AML-193 (cell line): ENCODE measurements around the gene GAB2.
"Not testable (repeated sequence)": the region's sequence is repeated elsewhere in the genome, so short reads cannot be mapped to it uniquely, and the experiment has no call there.

Experiments used
- DNase-seq, 2 experiments: peaks; one replicate each; lab custom pipeline; 2025; lab: John Stamatoyannopoulos, UW

The GAB2 gene

DNA sequence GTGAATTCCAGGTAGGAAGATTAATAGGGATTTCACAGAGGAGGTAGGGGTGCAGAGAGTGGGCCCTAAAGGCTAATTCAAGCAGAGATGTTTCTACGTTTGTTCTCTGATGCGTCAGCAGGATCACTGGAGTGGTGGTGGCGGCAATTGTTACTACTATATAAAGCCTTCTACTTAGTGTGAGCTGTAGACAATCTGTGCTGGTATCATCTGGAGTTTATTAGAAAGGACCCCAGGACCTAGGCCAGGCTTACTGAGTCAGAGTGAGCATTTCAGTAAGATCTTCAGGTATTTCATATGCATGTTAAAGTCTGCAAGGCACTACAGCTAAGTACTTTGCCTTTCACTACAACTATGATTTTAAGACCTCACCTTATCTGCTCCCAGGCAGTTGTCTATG, 169.4 kb downstream of the GAB2 start:
- DNase-seq: no peak

DNA sequence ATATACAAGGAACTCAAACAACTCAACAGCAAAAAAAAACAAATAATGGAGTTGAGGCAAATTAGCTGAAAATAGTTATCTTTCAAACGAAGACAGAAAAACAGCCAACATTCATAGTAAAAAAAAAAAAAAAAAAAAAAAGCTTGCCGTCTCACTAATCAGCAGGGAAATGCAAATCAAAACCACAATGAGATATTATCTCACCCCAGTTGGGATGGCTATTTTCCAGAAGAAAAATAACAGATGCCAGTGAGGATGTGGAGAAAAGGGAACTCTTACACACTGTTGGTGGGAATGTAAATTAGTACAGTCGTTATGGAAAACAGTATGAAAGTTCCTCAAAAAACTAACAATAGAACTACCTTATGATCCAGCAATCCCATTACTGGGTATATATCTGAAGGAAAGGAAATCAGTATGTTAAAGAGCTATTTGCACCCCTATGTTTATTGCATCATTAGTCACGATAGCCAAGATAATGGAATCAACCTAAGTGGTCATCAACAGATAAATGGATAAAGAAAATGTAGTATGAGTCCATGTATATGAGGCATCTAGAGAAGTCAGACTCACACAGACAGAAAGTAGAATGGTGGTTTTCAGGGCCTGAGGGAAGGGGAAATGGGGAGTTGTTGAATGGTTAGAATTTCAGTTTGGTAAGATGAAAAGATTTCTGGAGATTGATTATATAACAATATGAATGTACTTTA, 172.9 kb downstream of the GAB2 start:
- no peak for DNase-seq

DNA sequence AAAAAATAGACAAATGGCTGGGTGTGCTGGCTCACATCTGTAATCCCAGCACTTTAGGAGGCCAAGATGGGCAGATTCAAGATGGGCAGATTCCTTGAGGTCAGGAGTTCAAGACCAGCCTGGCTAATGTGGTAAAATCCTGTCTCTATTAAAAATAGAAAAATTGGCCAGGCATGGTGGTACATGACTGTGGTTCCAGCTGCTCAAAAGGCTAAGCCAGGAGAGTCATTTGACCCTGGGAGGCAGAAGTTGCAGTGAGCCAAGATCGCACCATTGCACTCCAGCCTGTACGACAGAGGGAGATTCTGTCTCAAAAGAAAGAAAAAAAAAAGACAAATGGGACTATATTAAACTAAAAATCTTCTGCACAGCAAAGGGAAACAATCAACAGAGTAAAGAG, 173.5 kb downstream of the GAB2 start:
- DNase-seq: no peak

DNA sequence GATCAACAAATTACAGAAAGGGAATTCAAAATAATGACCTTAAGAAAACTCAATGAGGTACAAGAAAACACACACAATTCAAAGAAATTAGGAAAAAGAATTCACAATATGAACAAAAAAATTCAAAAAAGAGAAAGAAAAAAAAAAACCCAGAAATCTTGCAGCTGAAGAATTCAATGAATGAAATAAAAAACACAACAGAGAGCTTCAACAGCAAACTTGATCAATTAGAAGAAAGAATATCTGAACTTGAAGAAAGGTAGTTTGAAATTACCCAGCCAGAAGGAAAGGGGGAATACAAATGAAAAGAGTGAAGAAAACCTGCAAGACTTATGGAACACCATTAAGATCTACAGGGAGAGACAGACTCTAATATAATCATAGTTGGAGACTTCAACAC, 176.1 kb downstream of the GAB2 start:
- no peak for DNase-seq

DNA sequence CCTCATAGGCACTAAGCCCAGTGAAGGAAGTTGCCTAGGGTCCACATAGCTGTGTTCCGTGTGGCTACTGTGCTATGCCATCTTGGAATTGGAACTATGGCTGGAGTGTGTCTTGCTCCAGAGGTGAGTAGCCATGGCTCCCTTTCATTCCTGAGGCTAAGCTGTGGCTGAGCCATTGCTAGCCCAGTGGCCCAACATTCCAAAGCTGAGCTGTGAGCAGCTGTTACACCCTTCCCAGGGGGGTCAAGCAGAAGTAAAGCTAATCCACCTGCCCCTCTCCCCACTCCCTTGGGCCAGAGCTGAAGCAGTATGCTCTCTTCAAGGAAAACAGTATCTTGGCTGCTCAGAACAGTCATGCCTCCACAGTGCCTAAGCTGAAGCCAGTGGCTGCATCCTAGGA, 177.8 kb downstream of the GAB2 start:
- DNase-seq: no peak

DNA sequence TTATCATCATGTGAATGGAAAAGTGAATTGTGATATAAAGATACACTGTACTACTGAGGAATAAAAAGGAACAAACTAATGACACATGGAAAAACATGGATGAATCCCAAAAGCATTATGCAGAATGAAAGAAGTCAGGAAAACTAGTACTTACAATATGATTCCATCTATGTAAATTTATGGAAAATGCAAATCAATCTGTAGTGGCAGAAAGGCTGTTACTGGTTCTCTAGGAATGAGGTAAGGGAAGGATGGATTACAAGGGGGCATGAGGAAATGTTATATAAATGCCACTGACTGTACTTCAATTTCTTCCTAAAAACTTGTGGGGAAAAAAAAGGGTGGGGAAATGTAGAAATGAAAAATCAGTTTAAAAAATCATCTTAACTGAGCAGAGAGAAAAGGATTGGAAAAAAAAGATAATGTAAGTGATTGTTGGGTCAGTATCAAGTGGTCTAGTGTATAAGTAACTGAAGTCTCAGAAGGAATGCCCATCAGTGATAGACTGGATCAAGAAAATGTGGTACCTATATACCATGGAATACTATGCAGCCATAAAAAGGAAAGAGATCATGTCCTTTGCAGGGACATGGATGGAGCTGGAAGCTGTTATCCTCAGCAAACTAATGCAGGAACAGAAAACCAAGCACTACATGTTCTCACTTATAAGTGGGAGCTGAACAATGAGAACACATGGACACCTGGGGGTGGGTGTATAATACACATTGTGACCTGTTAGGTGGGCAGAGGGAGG, 180.2 kb downstream of the GAB2 start:
- DNase-seq: no peak

DNA sequence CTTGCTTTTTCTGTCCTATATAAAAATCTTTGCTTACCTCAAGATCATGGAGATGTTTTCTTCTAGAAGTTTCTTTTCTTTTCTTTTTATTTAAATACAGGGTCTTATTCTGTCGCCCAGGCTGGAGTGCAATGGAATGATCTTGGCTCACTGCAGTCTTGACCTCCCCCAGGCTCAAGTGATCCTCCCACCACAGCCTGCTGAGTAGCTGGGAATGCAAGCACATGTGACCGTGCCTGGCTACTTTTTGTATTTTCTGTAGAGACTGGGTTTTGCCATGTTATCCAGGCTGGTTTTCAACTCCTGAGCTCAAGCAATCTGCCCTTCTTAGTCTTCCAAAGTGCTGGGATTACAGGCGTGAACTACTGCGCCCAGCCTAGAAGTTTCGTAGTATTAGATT, 183.6 kb downstream of the GAB2 start:
- no peak for DNase-seq

DNA sequence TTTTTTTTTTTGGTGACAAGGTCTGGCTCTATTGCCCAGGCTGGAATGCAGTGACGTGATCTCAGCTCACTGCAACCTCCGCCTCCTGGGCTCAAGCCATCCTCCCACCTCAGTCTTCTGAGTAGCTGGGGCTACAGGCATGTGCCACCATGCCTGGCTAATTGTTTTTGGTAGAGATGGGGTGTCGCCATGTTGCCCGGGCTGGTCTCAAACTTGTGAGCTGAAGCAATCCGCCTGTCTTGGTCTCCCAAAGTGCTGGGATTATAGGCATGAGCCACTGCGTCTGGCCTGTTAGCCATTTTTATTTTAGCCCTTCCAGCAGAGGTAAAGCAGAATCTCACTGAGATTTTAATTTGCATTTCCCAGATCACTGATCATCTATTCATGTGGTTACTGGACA, 184.6 kb downstream of the GAB2 start:
- DNase-seq: not testable (repeated sequence)

DNA sequence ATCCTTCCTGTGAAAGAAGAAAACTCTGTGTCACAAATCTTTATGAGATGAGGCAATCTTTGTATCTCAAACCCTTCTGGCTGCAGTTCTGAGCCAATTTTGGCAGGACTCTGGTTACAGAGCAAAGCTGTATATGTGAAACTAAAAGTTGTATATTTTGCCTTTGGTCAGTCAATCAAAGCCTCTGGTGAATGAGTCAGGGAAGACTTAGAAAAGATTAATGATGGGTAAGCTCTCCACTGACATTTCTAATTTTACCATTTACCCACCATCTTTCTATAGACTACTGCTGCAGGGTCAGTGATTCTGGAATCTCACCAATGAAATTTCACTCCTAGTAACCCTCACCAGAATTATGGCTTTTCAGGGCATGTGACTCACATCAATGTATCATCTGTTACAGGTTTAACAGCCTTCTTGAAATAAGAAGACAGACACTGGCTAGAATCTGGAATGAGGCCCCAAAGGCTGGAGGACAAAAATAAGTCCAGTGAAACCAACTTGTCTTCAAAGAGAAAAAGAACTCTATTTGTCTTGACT, 185.6 kb downstream of the GAB2 start:
- no peak for DNase-seq

DNA sequence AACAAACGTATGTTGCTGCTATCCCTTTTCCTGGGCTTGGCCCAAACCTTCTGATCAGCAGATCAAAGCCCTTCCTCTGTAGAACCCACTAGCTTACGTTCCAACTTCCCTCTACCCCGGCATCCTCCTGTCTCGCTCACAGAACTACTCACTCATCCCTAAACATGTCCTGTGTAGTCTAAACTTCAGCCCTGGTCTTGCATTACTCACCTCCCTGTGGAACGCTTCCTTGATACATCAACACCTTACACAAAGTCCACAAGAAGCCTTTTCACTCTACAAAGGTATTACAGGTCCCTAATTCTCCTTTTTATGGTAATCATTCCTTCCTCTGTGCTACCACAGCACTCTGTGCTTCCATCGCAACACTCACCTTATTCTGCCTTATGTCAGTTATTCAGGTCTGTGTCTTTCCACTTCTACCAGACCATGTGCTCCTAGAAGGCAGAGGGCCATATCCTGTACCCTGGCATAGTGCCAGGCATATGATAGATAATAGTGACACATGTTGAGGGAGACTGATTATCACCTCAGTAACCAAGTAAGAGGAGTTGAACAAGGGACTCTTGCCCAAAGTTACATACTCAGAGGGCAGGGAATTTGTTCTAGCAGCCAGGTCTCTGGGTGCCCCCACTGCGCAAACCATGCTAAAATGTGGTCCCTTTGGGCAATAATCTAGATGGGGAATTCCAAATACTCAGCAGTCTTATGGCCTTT, 187.3 kb downstream of the GAB2 start:
- DNase-seq: no peak

DNA sequence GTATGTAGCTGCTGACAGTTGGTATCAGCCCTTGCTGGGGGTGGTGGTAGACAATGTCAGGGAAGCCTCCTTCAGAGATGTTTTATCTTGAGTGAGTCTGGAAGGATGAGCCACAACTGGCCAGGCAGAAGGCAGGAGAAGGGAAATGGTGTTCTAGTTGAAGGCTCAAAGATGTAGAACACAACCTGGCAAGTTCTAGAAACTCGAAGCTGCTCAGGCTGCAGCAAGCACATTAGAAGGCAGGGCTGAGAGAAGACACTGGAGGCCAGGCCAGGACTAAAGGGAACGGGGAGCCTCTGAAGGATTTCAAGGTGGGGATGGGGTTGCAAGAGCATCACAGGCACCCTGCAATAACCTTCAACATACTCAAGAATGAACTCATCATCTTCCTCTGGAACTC, 188.5 kb downstream of the GAB2 start:
- DNase-seq: no peak

DNA sequence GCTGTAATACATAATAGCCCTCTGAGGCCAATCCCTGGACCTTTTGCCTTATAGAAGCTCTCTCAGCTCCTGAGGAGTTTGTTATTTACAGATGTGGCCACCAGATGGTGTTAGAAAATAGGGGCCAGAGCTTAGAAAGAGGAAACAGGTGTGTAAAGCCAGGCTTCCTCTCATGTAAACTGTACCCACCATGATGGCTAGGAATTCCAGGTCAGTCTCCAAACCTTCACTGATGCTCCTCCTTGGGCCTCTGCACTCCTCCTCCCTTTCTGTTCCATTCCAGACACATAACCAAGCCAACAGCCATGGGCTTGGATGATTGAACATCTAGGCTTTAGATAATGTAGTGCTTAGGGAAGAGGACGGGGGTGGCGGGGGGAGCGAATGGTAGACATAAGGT, 189.2 kb downstream of the GAB2 start:
- peak; percentile 65 to 68 for DNase-seq

DNA sequence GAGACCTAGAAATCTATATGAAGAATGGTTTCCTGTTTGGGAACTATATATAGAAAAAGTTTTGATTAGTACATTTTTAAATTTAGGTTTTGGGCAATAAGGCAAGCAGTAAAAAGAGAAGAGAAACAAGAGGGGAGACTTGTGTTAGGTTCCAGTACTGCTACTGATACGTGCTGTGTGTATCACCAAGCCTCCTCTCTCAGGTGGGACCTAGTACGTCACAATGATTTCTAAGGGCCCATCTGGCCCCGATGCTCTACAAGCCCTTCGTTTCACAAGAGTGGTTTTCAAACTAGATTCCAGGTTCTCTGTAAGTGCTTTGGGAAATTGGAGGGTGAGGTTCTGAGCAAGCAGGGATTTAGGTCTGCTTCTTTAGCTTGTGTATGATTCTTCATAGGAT, 189.7 kb downstream of the GAB2 start:
- no peak for DNase-seq

DNA sequence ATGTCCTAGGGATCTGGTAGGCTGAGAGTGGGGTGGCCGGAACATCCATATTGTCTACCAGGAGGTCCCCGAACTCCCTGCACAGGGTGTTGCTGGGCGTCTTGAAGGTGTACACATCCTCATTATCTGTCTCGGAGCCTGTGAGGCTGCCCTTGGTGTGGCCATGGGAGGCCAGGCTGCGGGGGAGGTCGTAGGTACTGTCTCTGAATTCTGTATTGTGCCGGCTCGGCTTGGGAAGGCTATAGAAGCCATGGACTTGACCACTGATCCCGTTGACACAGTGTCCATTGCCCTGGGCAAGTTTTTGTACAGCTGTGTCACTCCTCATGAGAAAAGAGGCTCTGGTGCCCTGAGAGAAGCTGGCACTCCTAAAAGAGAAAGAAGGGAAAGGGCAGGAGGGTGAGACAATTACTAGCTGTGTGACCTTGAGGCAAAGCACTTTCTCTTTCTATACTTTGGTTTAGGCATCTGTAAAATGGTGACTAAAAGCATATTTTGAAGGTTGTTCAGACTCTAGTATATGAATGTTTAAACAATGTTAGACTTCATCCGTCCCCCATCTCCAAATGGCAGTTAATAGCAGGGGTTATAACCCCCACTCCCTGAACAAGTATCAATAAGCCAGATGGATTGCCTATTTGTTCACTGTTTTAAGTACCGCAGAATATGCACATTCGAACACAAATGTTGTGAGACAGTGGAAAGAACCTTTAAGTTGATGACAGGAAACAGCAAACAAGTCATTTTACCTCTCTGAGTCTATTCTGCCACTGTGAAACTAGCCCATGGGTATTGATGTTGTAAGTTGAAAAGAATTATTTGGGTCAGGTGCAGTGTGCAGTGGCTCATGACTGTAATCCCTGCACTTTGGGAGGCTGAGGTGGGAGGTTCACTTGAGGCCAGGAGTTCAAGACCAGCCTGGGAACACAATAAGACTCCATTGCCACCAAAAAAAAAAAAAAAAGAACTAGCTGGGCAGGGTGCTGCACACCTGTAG, 190.6 kb downstream of the GAB2 start:
- no peak for DNase-seq

DNA sequence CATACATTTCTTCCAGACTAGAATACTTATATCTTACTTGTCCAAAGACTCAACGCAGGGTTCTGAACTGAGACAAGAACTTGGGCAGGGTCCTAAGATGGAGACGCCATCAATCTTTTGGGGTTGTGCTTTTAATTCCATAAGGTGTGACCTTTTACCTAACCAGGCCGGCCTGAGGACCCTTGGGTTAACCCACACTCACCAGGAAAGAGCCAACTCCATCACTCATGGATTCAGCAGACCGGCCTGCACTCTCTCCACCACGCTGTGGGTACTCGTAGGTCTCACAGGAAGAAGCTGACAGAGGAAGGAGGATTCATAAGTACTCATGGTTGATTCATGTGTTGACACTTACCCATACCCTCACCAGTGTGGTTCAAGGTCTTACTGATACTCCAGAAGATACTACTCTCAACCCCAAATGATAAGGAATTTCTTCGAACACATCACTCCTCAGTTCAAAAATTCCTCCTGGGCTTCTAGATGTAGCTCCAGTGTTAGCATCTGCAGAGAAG, 192.7 kb downstream of the GAB2 start:
- no peak for DNase-seq

DNA sequence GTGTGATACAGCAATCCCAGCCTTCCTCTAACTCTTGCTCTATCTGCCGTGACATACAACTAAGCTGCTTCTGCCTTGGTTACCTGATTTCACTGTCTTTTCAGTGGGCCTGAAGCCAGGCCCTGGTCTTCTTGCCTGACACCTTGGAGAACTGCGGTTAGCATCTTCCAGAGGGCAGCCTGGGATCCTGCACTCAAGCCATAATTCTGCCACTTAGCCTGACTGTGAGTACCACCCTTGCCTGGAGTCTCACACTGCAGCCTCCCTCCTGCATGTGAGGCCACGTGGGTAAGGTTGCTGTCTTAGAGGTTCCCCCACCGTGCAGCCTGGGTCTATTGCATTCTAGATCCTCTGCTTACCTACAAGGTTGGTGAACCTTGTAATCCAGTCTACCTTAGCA, 193.1 kb downstream of the GAB2 start:
- DNase-seq: no peak

DNA sequence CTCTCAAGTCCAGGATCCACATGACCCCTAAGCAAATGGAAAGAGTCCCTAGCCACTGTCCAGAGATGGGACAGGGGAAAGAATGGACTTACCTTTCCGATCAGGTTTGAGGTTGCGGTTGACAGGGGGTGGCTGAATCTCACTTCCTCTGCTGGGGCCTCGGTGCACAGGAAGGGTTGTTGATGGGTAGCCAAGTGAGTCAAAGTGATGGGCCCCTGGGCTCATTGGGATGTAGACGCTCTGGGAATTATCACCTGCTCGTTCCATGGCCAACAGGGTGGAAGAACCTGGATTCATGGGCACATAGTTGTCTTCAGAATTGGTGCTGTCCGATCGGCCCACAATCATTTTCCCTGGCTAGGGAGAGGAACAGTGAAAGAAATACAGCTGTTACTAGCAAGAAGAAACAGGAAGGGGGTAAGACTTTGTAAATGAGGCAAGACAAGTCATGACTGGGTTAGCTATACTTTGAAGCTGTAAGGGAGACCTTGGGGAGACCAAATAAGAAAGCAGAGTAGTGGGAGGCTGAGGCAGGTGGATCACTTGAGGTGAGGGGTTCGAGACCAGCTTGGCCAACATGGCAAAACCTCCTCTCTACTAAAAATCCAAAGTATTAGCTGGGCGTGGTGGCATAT, 194.2 kb downstream of the GAB2 start:
- no peak for DNase-seq

DNA sequence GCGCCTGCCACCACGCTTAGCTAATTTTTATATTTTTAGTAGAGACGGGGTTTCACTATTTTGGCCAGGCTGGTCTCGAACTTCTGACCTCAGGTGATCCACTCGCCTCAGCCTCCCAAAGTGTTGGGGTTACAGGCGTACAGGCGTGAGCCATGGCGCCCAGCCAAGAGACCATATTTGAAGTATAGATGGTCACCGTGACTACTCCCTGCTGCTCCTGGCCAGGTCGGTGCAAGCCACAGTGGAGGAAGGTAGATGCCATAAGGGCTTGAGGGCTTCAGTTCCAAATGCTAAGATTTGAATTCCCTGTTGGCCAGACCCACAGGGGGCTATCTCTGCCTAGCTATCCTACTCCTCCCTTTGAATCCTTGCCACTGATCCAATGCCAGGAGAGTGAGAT, 194.9 kb downstream of the GAB2 start:
- not testable (repeated sequence) for DNase-seq

DNA sequence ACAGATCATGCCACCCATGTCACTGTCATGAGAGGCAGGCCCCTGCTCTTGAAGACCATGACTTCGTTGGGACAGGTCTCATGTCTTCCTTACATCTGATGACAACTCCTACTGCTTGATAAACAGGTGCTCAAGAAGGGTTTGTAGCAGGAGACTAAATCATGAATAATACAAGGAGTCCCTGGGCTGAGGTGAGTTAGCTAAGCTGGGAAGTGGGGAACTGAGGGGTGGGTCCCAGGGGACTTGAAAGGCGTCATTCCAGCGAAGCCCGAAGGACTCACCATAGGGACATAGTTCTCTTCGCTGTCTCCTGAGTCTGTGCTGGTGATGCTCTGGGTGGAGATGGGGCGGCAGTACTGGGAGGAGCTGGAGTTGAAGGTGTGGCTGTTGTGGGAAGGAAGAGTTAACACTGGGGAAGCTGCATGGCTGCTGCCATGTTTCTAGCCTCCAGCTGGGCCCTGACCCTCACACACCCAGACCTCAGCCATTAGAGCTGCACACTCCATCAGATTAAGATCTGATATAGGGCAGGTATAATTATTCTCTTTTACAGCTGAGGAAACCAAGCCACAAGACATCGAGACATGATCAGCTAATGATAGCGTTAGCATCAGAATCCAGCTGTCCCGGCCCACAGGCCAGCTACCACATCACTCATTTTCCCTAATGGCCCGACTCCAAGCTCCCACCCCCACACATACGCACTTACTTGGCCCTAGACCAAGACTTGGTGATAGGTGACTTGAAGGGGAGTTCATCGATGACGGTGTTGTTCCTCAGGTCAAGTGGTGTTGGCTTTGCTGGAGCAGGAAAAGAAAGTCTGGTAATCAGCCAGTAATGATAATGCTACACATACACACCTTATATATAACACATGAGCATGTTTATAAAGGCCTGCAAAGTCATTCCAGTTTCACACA, 196.0 kb downstream of the GAB2 start:
- no peak for DNase-seq
